Measurements from ENCODE around the gene VMP1.

VMP1 gene

DNA sequence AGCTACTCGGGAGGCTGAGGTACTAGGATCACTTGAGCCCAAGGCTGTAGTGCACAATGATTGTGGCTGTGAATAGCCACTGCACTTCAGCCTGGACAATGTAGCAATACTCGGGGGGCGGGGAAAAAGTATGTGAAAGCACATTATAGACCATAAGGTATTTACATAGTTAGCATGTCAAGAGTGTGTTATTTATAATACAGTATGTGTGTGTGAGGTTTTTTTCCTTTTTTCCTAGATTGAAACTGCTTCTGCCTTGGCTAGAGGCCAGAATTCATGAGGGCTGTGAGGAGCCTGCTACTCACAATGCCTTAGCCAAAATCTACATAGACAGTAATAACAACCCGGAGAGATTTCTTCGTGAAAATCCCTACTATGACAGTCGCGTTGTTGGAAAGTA is 30.7 kb upstream of the VMP1 start:
- no peak for DNase-seq (ENCODE audit: low read depth)
- H3K4me3 ChIP-seq (ENCODE audit: low read length) = no peak overlapping the region
- TF ChIP-seq, protein P1, sequence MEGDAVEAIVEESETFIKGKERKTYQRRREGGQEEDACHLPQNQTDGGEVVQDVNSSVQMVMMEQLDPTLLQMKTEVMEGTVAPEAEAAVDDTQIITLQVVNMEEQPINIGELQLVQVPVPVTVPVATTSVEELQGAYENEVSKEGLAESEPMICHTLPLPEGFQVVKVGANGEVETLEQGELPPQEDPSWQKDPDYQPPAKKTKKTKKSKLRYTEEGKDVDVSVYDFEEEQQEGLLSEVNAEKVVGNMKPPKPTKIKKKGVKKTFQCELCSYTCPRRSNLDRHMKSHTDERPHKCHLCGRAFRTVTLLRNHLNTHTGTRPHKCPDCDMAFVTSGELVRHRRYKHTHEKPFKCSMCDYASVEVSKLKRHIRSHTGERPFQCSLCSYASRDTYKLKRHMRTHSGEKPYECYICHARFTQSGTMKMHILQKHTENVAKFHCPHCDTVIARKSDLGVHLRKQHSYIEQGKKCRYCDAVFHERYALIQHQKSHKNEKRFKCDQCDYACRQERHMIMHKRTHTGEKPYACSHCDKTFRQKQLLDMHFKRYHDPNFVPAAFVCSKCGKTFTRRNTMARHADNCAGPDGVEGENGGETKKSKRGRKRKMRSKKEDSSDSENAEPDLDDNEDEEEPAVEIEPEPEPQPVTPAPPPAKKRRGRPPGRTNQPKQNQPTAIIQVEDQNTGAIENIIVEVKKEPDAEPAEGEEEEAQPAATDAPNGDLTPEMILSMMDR (conservative IDR thresholded peaks at IDR 0.05; ENCODE audit: low read depth, low read length) = no peak

DNA sequence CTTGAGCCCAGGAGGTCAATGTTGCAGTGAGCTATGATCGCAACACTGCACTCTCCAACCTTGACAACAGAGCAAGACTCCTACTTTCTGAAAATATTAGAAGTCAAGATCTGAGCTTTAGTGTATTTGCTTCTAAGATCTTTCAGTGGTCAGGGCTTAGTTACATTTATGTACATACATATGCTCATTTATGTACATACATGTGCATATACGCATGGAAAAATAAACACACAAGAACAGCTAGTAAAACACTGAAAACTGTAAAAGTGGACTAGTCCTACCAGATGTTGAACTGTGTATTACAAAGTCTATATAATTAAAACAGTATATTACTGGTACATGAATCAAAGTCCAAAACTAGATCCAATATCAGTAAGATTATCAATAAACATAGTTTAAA is 28.5 kb upstream of the VMP1 start:
- TF ChIP-seq, protein P1 (conservative IDR thresholded peaks at IDR 0.05; ENCODE audit: low read depth, low read length) = no peak
- no peak for DNase-seq (ENCODE audit: low read depth)
- H3K4me3 ChIP-seq (ENCODE audit: low read length) = no peak overlapping the region

DNA sequence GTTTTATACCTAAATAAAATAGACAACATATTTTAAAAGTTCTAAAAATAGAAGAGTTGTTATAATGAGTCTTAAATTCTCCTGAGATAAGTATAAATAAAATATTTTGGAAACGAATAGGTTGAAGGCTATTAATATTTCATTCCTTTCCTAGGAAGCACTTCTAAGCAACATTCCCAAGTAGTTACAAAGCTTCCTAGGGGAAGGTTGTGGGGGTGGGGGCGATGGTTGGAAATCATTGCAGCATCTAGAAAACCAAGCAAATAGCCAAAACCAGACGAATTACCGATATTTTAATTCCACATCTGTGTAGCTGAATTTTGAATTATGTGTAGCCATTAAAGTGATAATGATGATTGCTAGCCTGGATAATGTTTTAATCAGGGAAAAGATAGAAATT is 27.1 kb upstream of the VMP1 start:
- no peak for DNase-seq (ENCODE audit: low read depth)
- H3K4me3 ChIP-seq (ENCODE audit: low read length) = no peak overlapping the region
- TF ChIP-seq, protein P1 (conservative IDR thresholded peaks at IDR 0.05; ENCODE audit: low read depth, low read length) = no peak

DNA sequence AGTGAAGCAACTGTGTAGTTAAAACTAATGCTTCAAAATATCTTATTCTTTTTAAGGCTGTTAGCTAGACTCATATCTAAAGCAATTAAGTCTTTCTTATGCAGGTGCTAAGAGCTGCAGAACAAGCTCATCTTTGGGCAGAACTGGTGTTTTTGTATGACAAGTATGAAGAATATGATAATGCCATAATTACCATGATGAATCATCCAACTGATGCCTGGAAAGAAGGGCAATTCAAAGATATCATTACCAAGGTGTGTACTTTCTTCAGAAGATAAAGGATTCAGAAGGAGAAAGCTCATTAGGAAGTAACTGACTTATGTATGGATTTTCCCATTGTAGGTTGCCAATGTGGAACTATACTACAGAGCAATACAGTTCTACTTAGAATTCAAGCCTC is 24.2 kb upstream of the VMP1 start:
- TF ChIP-seq, protein P1 (conservative IDR thresholded peaks at IDR 0.05; ENCODE audit: low read depth, low read length) = no peak
- DNase-seq (ENCODE audit: low read depth) = no peak
- no peak overlapping the region for H3K4me3 ChIP-seq (ENCODE audit: low read length)

DNA sequence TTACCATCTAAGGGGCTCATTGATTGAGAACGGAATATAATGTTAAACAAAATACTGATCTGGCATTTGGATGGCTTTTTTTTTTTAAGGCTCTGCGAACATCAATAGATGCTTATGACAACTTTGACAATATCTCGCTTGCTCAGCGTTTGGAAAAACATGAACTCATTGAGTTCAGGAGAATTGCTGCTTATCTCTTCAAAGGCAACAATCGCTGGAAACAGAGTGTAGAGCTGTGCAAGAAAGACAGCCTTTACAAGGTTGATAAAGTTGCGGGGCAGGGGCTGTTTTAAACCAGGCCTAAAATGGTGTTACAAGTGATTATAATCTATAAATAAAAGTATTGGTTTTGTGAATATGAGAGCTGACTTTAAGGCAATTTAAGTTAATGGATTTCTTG is 22.5 kb upstream of the VMP1 start:
- TF ChIP-seq, protein P1 (conservative IDR thresholded peaks at IDR 0.05; ENCODE audit: low read depth, low read length) = no peak
- no peak overlapping the region for H3K4me3 ChIP-seq (ENCODE audit: low read length)
- no peak for DNase-seq (ENCODE audit: low read depth)

DNA sequence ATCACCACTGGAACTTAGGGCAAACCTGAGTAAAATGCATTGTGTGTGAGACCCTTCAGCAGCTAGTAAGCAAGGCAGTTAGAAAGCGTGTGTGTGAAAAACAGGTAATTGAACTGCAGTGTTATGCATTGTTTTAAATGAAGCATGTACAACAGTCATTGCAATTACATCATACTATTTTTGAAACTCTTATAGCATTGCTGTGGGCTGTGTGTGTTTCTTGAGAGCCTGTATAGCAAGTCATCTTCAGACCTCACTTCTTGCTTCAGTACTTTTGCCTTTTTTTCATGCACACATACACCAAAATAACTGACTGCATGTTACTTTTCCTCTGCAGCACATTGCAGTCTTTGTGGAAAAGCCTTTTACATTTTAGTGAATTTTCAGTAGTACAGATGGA is 19.4 kb upstream of the VMP1 start:
- TF ChIP-seq, protein P1 (conservative IDR thresholded peaks at IDR 0.05; ENCODE audit: low read depth, low read length) = no peak
- H3K4me3 ChIP-seq (ENCODE audit: low read length) = no peak overlapping the region
- DNase-seq (ENCODE audit: low read depth) = no peak

DNA sequence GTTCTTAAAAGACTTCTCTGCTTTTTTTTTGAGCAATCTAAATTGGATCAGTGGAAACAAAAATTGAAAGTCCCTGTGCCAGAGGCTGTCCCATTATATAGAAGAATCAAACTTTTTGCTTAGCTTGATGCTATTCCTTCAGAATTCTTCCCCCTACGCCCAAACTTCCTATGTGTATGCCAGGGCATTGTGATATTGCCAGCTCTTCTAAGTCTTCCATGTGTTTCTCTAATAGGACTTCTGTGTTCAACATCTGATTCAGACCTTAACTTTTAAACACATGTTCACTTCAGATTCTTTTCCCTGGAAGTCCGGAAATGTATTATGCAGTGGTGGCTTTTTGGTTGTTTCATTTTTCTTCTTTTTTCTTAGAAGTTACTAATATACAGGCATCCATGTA is 19.0 kb upstream of the VMP1 start:
- TF ChIP-seq, protein P1 (conservative IDR thresholded peaks at IDR 0.05; ENCODE audit: low read depth, low read length) = no peak
- H3K4me3 ChIP-seq (ENCODE audit: low read length) = no peak overlapping the region
- DNase-seq (ENCODE audit: low read depth) = no peak
